Stomach (tissue), 4 donors: Measurements from ENCODE around the gene RTN4RL1.

ENCODE experiments used
- EP300 ChIP-seq: sonication (generic); formaldehyde crosslinking; IDR thresholded peaks from one replicate; pipeline ENCODE4 v1.6.1; 2017; ENCODE audit warnings: antibody characterized with exemption
- TF ChIP-seq, protein P1 (sequence below), 7 experiments: fragments of 450-650 bp in 4 of 7; fragments of 200-600 bp in 3 of 7; sonication (generic) in 3 of 7; IDR thresholded peaks; one replicate each; pipeline ENCODE4 v1.5.1; 2016 to 2019; ENCODE audit warnings: antibody characterized with exemption in 7 of 7, control low read depth in 2 of 7, mild to moderate bottlenecking in 1 of 7

DNA sequence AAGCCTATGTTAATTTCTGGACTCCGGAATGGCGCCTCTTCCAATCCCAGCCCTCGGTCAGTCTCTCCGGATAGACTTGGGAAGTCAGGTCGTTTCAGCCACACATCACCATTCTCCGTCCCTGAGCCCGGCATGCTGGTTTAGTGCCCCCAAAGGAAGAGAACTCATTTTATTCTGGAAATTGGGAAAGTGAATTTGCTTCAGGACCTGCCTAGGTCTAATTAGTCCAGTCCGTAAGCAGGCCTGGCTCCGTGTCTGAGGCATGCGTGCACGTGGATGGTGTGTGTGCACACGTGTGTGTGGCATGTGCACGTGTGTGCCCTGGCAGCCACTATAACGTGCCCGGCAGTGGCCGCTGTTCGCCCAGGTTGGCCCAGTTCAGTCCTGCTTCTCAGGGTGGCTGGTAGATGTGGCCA lies 117.9 kb downstream of the RTN4RL1 start:
- TF ChIP-seq, protein P1, sequence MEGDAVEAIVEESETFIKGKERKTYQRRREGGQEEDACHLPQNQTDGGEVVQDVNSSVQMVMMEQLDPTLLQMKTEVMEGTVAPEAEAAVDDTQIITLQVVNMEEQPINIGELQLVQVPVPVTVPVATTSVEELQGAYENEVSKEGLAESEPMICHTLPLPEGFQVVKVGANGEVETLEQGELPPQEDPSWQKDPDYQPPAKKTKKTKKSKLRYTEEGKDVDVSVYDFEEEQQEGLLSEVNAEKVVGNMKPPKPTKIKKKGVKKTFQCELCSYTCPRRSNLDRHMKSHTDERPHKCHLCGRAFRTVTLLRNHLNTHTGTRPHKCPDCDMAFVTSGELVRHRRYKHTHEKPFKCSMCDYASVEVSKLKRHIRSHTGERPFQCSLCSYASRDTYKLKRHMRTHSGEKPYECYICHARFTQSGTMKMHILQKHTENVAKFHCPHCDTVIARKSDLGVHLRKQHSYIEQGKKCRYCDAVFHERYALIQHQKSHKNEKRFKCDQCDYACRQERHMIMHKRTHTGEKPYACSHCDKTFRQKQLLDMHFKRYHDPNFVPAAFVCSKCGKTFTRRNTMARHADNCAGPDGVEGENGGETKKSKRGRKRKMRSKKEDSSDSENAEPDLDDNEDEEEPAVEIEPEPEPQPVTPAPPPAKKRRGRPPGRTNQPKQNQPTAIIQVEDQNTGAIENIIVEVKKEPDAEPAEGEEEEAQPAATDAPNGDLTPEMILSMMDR (IDR thresholded peaks at IDR 0.05), result no peak
- TF ChIP-seq EP300, result no peak
